Measurements from ENCODE around the gene LRRC8E.
A peak's percentile ranks its signal among the peaks of the same experiment; 100 is the strongest.
"Not testable (repeated sequence)": the region's sequence is repeated elsewhere in the genome, so short reads cannot be mapped to it uniquely, and the experiment has no call there.

LRRC8E gene

DNA sequence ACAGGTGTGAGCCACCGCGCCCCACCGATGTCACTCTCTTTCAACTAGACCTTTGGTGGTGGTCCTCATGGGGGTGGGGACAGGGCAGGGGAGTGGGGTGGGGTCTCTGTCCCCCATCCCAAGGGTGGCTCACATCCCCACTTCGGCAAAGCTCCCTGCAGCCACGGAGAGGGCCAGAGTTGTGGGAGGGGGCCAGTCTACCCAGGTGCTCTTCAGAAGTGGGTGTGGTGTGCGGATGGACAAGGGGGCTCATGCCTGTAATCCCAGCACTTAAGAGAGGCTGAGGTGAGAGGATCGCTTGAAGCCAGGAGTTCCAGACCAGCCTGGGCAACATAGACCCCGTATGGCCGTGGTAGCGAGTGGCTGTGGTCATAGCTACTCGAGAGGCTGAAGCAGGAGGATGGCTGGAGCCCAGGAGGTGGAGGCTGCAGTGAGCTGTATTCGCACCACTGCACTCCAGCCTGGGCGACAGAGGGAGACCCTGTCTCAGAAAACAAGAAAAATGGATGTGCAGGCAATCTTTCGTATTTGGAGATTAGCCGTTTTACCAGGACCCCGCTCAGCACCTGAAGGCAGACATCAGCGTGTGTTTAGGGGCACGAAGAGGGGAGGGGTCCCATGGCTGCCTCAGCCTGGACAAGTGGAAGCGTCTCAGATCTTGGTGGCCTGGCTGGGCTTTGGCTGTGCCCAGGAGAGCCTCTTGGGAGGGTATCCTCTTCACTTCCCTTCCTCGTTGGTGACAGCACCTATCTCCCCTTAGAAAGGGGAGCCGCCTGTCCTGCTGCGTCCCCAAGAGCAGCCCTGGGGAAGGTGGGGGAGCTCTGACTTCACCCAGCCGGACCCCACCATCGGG lies 27.2 kb downstream of the LRRC8E start:
- H3K4me3 ChIP-seq (ENCODE audit: low read depth, low read length): no peak overlapping the region
- TF ChIP-seq, protein P1, sequence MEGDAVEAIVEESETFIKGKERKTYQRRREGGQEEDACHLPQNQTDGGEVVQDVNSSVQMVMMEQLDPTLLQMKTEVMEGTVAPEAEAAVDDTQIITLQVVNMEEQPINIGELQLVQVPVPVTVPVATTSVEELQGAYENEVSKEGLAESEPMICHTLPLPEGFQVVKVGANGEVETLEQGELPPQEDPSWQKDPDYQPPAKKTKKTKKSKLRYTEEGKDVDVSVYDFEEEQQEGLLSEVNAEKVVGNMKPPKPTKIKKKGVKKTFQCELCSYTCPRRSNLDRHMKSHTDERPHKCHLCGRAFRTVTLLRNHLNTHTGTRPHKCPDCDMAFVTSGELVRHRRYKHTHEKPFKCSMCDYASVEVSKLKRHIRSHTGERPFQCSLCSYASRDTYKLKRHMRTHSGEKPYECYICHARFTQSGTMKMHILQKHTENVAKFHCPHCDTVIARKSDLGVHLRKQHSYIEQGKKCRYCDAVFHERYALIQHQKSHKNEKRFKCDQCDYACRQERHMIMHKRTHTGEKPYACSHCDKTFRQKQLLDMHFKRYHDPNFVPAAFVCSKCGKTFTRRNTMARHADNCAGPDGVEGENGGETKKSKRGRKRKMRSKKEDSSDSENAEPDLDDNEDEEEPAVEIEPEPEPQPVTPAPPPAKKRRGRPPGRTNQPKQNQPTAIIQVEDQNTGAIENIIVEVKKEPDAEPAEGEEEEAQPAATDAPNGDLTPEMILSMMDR (IDR thresholded peaks at IDR 0.05; ENCODE audit: low read depth, low read length): no peak
- TF ChIP-seq, protein P2, sequence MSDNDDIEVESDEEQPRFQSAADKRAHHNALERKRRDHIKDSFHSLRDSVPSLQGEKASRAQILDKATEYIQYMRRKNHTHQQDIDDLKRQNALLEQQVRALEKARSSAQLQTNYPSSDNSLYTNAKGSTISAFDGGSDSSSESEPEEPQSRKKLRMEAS (IDR thresholded peaks at IDR 0.05; ENCODE audit: low read depth, low read length): no peak
- TF ChIP-seq POLR2A (IDR thresholded peaks at IDR 0.05; ENCODE audit: extremely low read depth, insufficient read length) (no peak), MYC (IDR thresholded peaks at IDR 0.05; ENCODE audit: low read depth, low read length) (no peak)
- no peak for DNase-seq (ENCODE audit: low read depth)

DNA sequence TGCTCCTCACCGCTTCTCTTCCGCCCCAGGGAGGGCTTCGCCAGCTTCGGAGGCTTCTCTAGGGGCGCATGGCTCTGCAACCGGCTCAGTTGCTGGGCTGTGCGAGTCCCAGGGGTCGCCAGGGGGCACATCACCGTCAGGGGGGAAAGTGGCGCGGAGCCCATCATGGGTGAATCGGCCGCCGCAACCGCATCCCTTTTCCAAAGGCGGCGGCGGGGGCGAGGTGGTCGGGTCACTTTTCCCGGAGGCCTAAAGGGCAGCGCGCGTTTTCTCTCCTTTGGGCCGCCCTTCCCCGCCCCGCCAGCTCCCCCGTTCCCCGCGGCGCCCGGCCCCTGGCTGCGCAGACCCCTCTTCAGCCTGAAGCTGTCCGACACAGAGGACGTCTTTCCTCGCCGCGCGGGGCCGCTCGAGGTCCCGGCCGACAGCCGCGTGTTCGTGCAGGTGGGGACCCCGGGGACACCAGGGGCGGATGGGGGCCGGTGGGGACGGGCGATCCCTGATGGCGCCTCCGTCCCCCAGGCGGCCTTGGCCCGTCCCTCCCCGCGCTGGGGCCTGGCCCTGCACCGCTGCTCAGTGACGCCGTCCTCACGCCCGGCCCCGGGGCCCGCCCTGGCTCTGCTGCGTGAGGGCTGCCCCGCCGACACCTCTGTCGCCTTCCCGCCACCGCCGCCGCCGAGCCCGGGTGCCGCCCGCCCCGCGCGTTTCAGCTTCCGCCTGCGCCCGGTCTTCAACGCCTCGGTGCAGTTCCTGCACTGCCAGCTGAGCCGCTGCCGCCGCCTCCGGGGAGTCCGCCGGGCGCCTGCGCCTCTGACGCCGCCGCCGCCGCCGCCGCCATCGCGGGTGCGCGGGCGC lies 28.0 kb downstream of the LRRC8E start:
- H3K4me3 ChIP-seq (ENCODE audit: low read depth, low read length): no peak overlapping the region
- DNase-seq (ENCODE audit: low read depth): peak; percentile 52
- TF ChIP-seq, protein P1 (IDR thresholded peaks at IDR 0.05; ENCODE audit: low read depth, low read length): no peak
- TF ChIP-seq MYC (IDR thresholded peaks at IDR 0.05; ENCODE audit: low read depth, low read length) (no peak), POLR2A (IDR thresholded peaks at IDR 0.05; ENCODE audit: extremely low read depth, insufficient read length) (no peak)
- TF ChIP-seq, protein P2 (IDR thresholded peaks at IDR 0.05; ENCODE audit: low read depth, low read length): no peak

DNA sequence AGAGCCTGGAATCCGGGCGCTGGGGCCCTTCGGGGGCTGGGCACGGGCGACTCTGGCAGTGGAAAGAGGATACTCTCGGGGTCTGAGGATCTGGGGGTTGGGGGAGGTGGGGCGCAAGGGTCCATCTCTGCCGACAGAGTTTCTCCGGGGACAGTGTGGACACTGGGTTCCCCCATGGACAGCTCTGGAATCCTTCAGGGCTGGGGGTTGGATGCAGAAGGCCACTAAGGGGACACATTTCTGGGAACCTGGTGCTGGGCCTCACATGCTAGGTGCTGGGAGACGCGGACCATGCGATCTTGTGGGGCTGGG lies 28.6 kb downstream of the LRRC8E start:
- no peak for DNase-seq (ENCODE audit: low read depth)
- TF ChIP-seq POLR2A (IDR thresholded peaks at IDR 0.05; ENCODE audit: extremely low read depth, insufficient read length) (no peak), MYC (IDR thresholded peaks at IDR 0.05; ENCODE audit: low read depth, low read length) (no peak)
- TF ChIP-seq, protein P2 (IDR thresholded peaks at IDR 0.05; ENCODE audit: low read depth, low read length): no peak
- TF ChIP-seq, protein P1 (IDR thresholded peaks at IDR 0.05; ENCODE audit: low read depth, low read length): no peak
- no peak overlapping the region for H3K4me3 ChIP-seq (ENCODE audit: low read depth, low read length)

DNA sequence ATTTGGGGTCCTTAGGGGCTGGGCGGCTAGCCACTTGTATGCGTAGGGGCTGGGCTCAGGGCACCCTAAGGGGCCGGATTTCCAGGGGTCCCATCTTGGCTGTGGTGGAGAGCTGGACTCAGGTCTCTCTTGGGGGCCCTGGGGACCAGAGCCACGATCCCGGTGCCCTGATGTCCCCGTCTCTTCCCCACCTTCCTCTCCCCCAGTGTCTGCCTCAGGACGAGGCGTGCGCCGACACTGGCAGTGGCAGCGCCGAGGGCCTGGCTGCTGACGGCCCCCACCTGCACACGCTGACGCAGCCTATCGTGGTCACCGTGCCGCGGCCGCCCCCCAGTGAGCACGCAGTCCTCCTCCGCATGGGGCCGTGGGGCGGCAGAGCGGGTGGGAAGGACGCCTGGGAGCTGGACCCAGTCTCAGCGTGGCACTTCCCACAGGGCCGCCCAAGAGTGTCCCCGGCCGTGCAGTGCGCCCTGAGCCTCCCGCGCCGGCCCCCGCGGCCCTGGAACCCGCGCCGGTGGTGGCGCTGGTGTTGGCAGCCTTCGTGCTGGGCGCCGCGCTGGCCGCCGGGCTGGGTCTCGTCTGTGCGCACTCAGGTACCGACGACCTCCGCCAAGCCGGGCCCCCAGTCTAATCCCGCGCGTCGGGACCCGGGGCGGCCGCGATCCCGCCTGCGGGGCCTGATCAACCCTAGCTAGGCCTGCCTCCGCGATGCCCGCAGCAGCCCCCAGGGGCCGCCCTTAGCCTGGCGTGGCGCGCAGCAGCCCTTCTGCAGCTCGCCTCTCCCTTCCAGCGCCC lies 29.2 kb downstream of the LRRC8E start:
- DNase-seq (ENCODE audit: low read depth): peak; percentile 81

DNA sequence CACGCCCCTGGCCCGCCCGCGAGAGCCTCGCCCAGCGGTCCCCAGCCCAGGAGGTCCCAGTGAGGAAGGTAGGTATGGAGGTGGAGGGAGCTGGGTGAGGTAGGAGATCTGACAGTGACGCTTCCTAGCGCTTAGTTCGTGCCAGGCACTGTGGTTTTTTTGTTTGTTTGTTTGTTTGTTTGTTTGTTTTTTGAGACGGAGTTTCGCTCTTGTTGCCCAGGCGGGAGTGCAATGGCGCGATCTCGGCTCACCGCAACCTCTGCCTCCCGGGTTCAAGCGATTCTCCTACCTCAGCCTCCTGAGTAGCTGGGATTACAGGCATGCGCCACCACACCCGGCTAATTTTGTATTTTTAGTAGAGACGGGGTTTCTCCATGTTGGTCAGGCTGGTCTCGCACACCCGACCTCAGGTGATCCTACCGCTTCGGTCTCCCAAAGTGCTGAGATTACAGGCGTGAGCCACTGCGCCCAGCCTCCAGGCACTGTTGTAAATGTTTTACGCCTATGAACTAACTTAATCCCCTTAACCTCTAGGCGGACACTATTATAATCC lies 29.8 kb downstream of the LRRC8E start:
- not testable (repeated sequence) for H3K4me3 ChIP-seq (ENCODE audit: low read depth, low read length); DNase-seq (ENCODE audit: low read depth)

More for the DNA sequence above, 29.2 kb downstream of the LRRC8E start:
- no peak overlapping the region for H3K4me3 ChIP-seq (ENCODE audit: low read depth, low read length)
- no peak for TF ChIP-seq POLR2A (IDR thresholded peaks at IDR 0.05; ENCODE audit: extremely low read depth, insufficient read length)
- no peak; the same call in 1 of the 2 replicates for TF ChIP-seq MYC (IDR thresholded peaks at IDR 0.05; ENCODE audit: low read depth, low read length)
- TF ChIP-seq, protein P1 (IDR thresholded peaks at IDR 0.05; ENCODE audit: low read depth, low read length): peak; percentile 57
- TF ChIP-seq, protein P2 (IDR thresholded peaks at IDR 0.05; ENCODE audit: low read depth, low read length): 0 out of 2 replicates have a peak, but pooled peaks have one; percentile 2
